ENCODE data around the gene HEMGN. TPM values are rescaled to one million over a fixed set of nuclear protein-coding genes. Genes with fewer than 3 reads are reported as not detected.
A peak's percentile ranks its signal among the peaks of the same experiment; 100 is the strongest.

The HEMGN gene, protein sequence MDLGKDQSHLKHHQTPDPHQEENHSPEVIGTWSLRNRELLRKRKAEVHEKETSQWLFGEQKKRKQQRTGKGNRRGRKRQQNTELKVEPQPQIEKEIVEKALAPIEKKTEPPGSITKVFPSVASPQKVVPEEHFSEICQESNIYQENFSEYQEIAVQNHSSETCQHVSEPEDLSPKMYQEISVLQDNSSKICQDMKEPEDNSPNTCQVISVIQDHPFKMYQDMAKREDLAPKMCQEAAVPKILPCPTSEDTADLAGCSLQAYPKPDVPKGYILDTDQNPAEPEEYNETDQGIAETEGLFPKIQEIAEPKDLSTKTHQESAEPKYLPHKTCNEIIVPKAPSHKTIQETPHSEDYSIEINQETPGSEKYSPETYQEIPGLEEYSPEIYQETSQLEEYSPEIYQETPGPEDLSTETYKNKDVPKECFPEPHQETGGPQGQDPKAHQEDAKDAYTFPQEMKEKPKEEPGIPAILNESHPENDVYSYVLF
- under 1 TPM; 0.31 to 0.63 TPM for total RNA-seq

DNA sequence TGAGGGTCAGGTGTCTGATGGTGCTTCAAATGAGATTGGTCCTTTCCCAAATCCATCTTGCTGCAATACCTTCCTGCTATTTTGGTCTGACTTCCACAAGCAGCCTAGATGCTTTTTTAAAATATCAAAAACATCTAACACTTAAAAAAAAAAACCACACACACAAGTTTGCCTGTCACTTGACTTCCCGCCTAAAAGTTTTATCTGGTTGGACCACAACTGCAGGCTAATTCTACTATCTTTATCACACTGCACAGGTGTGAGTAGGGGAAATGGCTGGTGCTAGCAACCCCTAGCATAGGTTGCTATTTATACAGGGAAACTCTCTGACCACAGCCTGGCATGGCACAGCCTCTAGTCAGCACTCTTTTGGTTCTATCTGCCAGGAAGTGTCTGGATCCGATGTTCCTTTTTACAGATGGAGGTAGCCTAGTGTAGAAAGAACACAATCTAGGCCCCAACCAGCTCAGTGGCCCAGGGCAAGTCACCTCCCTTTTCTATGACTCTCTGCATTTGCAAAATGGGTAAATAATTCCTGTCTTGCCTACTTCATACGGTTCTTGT lies at the start of gene HEMGN:
Gene HEMGN, minus strand, starts transcription at position 92 of the 564 bp plus-strand sequence. Its CDS starts 36 bp downstream, at position 56.
- no peaks in the 10 kb centered on the region for H3K27me3 ChIP-seq
- H3K36me3 ChIP-seq: no peaks in the 10 kb centered on the region
- H3K4me3 ChIP-seq: no peak within 1 kb of the TSS
- H3K4me1 ChIP-seq: no peaks in the 10 kb centered on the region
- no peak for DNase-seq (ENCODE audit: low spot score)
- no peak within 1 kb of the TSS for H3K27ac ChIP-seq
- no peaks in the 10 kb centered on the region for H3K9me3 ChIP-seq
- TF ChIP-seq, protein P1, sequence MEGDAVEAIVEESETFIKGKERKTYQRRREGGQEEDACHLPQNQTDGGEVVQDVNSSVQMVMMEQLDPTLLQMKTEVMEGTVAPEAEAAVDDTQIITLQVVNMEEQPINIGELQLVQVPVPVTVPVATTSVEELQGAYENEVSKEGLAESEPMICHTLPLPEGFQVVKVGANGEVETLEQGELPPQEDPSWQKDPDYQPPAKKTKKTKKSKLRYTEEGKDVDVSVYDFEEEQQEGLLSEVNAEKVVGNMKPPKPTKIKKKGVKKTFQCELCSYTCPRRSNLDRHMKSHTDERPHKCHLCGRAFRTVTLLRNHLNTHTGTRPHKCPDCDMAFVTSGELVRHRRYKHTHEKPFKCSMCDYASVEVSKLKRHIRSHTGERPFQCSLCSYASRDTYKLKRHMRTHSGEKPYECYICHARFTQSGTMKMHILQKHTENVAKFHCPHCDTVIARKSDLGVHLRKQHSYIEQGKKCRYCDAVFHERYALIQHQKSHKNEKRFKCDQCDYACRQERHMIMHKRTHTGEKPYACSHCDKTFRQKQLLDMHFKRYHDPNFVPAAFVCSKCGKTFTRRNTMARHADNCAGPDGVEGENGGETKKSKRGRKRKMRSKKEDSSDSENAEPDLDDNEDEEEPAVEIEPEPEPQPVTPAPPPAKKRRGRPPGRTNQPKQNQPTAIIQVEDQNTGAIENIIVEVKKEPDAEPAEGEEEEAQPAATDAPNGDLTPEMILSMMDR (IDR thresholded peaks at IDR 0.05): no peak

DNA sequence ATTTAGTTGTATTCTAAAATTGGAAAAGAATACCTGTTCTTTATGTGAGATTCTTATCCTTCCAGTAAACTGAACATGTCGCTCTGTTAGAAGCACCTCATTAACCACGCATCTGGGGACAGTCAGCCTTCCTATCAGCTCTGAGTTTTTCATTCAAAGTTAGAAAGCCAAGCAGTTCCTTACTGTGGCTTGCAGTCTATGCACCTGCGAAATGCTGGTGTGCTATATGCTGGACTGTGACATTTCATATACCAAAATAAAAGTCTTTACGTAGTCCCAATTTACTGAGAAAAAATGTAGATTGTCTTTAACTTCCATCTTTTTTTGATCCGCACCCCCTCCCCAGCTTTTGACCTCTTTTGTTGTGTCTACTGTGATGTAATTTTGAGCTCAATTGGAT lies 49.5 kb upstream of the HEMGN start:
- Histone ChIP-seq H3K36me3 (no peaks in the 10 kb centered on the region), H3K4me1 (peaks cover 0 to 53% of the 10 kb centered on the region in 2 donors), H3K27me3 (no peaks in the 10 kb centered on the region), H3K27ac (no peak overlapping the region), H3K9me3 (no peaks in the 10 kb centered on the region), H3K4me3 (no peak overlapping the region)
- TF ChIP-seq, protein P1 (IDR thresholded peaks at IDR 0.05): no peak
- DNase-seq (ENCODE audit: low spot score): no peak

DNA sequence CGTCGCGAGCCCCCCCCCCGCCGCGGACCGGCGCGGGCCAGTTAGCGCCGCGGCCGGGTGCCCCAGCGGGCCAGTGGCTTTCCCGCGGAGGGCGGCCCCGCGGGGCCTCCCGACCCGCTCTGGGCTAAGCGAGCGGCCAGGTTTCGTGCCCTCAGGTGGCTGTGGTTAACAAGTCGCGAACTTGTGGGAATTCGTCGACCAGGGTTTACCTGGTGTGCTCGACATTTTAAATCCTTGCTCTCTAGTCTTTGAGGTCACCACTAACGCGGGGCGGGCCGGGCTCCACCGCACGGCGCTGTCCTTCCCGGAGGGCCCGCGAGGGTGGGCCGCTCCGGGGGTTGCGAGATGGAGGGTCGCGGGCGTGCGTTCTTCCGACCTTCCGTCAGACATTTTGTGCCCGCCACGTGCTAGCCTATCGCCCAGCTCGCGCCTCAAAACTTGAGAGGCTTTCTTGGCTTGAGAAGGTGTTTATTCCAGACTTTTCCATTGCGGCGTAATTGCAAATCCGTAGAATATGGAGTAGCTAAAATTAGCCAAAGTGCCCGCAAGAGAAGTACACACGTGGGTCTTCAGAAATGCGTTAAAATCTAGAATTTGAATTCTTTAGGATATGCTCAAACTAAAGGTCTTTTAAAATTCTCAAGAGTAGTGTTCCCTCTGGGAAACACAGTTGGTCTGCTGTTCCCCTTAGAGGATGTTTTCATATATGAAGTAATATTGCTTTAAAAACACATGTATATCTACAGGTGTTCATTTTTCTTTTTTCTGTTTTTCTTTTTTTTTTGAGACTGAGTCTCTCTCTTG lies 47.3 kb upstream of the HEMGN start:
- no peaks in the 10 kb centered on the region for H3K36me3 ChIP-seq
- no peaks in the 10 kb centered on the region for H3K27me3 ChIP-seq
- no peak for DNase-seq (ENCODE audit: low spot score)
- peak overlapping the region; percentile 98 to 99 for H3K27ac ChIP-seq
- peaks cover 0 to 57% of the 10 kb centered on the region in 2 donors for H3K4me1 ChIP-seq
- H3K9me3 ChIP-seq: no peaks in the 10 kb centered on the region
- TF ChIP-seq, protein P1 (IDR thresholded peaks at IDR 0.05): no peak
- peak overlapping the region; percentile 93 to 94 for H3K4me3 ChIP-seq

DNA sequence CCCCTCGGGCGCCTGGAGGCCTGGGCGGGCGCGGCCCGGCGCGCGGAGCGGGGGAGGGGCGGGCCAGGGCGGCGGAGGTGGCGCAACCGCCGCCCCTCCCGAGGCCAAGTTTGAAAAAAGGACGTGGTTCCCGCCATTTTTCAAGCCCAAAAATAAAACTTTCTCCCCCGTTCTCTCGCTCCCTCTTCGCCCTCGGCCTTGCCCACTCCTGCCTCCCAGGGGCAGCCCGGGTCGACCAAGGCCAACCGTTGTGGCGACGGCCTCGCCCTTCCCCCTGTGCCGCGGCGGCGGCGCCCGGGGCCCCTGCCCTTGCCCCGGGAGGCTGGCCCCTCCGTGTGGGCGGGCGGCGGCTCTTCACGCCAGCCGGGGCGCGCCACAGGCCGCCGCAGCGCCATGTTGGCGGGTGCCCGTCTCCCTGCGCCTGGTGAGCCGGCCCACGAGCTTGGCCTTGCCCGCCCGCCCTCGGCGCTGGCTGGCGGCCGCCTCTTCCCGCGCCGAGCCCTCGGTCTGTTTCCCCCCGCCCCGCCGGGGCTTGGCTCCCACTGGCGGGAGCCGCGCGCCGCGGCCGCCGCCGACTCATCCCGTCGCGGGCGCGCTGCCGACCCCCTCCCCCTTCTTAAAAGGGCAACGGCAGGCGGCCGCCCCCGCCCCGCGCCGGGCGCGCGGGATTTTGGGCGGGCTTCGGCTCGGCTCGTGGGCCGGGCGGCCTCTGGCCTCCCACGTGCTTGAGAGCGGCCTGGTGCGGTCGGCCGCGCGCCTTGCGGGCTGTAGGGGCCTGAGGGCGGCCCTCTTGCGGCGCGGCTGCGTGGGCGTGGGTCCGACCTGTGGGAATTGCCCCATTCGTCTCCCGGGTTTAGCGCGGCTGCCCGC lies 46.5 kb upstream of the HEMGN start:
- TF ChIP-seq, protein P1 (IDR thresholded peaks at IDR 0.05): no peak
- Histone ChIP-seq H3K9me3 (no peaks in the 10 kb centered on the region), H3K36me3 (no peaks in the 10 kb centered on the region), H3K27me3 (no peaks in the 10 kb centered on the region), H3K27ac (peak overlapping the region; percentile 98 to 99), H3K4me3 (peak overlapping the region; percentile 93 to 94), H3K4me1 (peaks cover 0 to 56% of the 10 kb centered on the region in 2 donors)
- peak; percentile 76 for DNase-seq (ENCODE audit: low spot score)

DNA sequence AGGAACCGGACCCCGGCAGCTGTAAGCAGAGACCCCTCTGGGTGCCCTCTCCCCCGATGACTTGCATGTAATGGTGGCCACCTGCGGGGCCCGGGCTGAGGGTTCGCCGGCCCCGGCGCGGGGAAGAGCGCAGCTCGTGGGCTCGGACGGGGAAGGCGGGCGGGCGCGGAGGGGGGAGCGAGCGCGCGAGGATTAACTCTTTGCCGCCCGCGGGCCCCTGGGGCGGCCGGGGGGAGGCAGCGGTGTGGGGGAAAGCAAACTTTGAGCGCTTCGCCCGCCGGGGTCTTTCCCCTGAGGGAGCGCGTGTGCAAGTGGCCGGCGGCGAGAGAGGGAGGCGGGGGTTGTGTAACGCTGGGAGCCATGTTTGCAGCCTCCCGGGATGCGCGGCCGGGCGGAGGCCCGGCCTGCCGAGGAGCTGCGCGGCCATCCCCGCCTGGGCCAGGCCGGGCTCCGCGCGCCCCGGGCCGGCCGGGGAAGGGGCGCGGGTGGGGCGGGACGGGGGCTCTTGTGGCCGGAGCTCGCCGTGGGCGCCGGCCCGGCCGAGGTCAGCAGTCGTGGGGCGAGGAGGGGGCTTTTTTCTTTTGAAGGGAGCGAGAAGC lies 45.7 kb upstream of the HEMGN start:
- peak overlapping the region; percentile 98 to 99 for H3K27ac ChIP-seq
- no peak for DNase-seq (ENCODE audit: low spot score)

More for the DNA sequence above, 45.7 kb upstream of the HEMGN start:
- H3K36me3 ChIP-seq: no peaks in the 10 kb centered on the region
- H3K27me3 ChIP-seq: no peaks in the 10 kb centered on the region
- no peaks in the 10 kb centered on the region for H3K9me3 ChIP-seq
- H3K4me3 ChIP-seq: peak overlapping the region; percentile 93 to 94
- H3K4me1 ChIP-seq: peaks cover 0 to 49% of the 10 kb centered on the region in 2 donors
- TF ChIP-seq, protein P1 (IDR thresholded peaks at IDR 0.05): no peak

Measured in right atrium auricular region (tissue), 2 donors.